Nasal cavity respiratory epithelium epithelial cell of viscerocranial mucosa (primary cell): ENCODE data around the gene TAF11L13. TPM values are rescaled to one million over a fixed set of nuclear protein-coding genes. Genes with fewer than 3 reads are reported as not detected.

Experiments
- total RNA-seq: library from RNA; depleted of rRNA; stranded (reverse); fragments of >200 nt; gene quantifications from 2 replicates; pipeline ENCODE4 v1.2.3, GENCODE V29; 2014

The TAF11L13 gene
- not detected in 2 replicates for total RNA-seq

GRCh38 chr5:17631788-17632187 is at the start of gene TAF11L13:
TSS of gene TAF11L13 (plus strand) at chr5:17632088.

GRCh38 chr5:17585658-17586057 is 46.2 kb upstream of the TAF11L13 start, which contains the start of gene TAF11L7:
TSS of gene TAF11L7 (minus strand) at chr5:17585758.

GRCh38 chr5:17590860-17591259 is 41.0 kb upstream of the TAF11L13 start, which contains the start of gene TAF11L8:
TSS of gene TAF11L8 (minus strand) at chr5:17590960.

GRCh38 chr5:17594255-17594654 is 37.6 kb upstream of the TAF11L13 start, which contains the start of gene TAF11L9:
TSS of gene TAF11L9 (minus strand) at chr5:17594394.

GRCh38 chr5:17597728-17598127 is 34.2 kb upstream of the TAF11L13 start, which contains the start of gene TAF11L10:
TSS of gene TAF11L10 (minus strand) at chr5:17597828.

GRCh38 chr5:17603880-17604279 is 28.0 kb upstream of the TAF11L13 start, which contains the start of gene TAF11L11:
TSS of gene TAF11L11 (plus strand) at chr5:17604183.

GRCh38 chr5:17610092-17610491 is 21.8 kb upstream of the TAF11L13 start, which contains the start of gene TAF11L12:
TSS of gene TAF11L12 (plus strand) at chr5:17610392.

GRCh38 chr5:17634160-17634559 is 2.3 kb downstream of the TAF11L13 start, which contains the start of gene TAF11L14:
TSS of gene TAF11L14 (plus strand) at chr5:17634460.

Other genes starting within 250 kb of the TAF11L13 start
- not detected in 2 replicates for gene TAF11L2, start 133.9 kb upstream of the TAF11L13 start, total RNA-seq
- gene TAF11L3, start 113.7 kb upstream of the TAF11L13 start, total RNA-seq, result not detected in 2 replicates
- not detected in 2 replicates for gene TAF11L4, start 110.3 kb upstream of the TAF11L13 start, total RNA-seq
- not detected in 2 replicates for gene TAF11L5, start 106.9 kb upstream of the TAF11L13 start, total RNA-seq
- gene TAF11L6, start 103.4 kb upstream of the TAF11L13 start, total RNA-seq, result not detected in 2 replicates
- gene TAF11L7, start 46.3 kb upstream of the TAF11L13 start, total RNA-seq, result not detected in 2 replicates
- not detected in 2 replicates for gene TAF11L8, start 41.1 kb upstream of the TAF11L13 start, total RNA-seq
- not detected in 2 replicates for gene TAF11L9, start 37.7 kb upstream of the TAF11L13 start, total RNA-seq
- gene TAF11L10, start 34.3 kb upstream of the TAF11L13 start, total RNA-seq, result not detected in 2 replicates
- gene TAF11L11, start 27.9 kb upstream of the TAF11L13 start, total RNA-seq, result not detected in 2 replicates
- gene TAF11L12, start 21.7 kb upstream of the TAF11L13 start, total RNA-seq, result not detected in 2 replicates
- gene TAF11L14, start 2.4 kb downstream of the TAF11L13 start, total RNA-seq, result not detected in 2 replicates